ENCODE results near the gene KCNQ1. TPM values are rescaled to one million over a fixed set of nuclear protein-coding genes. Genes with fewer than 3 reads are reported as not detected.

Gene KCNQ1
- total RNA-seq, 1 experiment from 2014 or later = 2.5 TPM

DNA sequence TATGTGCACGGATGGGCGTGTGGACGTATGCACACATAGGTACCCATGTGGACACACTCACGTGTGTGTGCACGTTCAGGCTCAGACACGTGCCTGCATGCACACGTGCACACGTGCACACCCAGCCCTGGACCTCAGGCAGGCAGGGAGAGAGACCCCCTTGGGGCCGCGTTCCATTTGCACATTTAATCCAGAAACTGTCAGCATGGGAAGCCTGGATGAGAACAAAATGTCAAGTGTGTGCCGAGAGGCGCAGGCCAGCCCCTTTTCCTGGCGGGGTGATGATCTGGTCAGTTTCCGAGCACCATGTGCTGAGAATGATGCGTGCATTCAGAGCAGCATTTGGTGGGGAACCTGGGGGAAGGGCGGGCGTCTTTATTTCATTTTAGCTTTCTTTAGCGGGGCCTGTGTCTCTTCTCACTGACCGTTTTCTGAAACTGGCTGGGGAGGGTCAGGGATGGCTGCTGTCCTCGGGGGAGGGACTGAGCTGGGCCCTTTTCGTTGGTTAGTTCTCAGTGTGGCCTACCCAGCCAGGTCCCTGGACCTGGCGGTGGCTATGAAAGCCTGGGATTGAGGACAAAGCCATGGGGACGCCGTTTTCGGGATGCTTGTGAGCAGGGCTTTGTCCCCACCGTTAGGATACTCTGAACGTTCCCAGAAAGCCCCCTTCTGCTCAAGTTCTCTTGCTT lies 96.3 kb downstream of the KCNQ1 start:
- H3K4me3 Mint-ChIP-seq = no peak overlapping the region
- H3K4me1 Mint-ChIP-seq = no peaks in the 10 kb centered on the region
- CTCF ChIA-PET = interaction anchor here (0.5 kb wide), 1 partner anchor 379 kb away, joined by 3 read pairs; no protein-coding TSS in a partner anchor
- POLR2A ChIA-PET = no interaction called here
- no peaks in the 10 kb centered on the region for H3K9me3 Mint-ChIP-seq
- DNase-seq (ENCODE audit: low spot score) (no peak), ATAC-seq (no peak)
- peaks cover 86% of the 10 kb centered on the region for H3K27me3 Mint-ChIP-seq (ENCODE audit: low read depth)
- no peak overlapping the region for H3K27ac Mint-ChIP-seq
- no peaks in the 10 kb centered on the region for H3K36me3 Mint-ChIP-seq
- TF ChIP-seq GTF2I (CRISPR knock-in tag; conservative IDR thresholded peaks at IDR 0.05) (no peak), PRDM15 (CRISPR knock-in tag; IDR thresholded peaks at IDR 0.05) (no peak), NFE2L1 (CRISPR knock-in tag; IDR thresholded peaks at IDR 0.05) (no peak), CBFB (CRISPR knock-in tag; IDR thresholded peaks at IDR 0.05; ENCODE audit: low read depth) (no peak), ZNF416 (CRISPR knock-in tag; IDR thresholded peaks at IDR 0.05) (no peak), ZNF425 (CRISPR knock-in tag; conservative IDR thresholded peaks at IDR 0.05) (no peak), TCF7 (CRISPR knock-in tag; IDR thresholded peaks at IDR 0.05; ENCODE audit: low read depth) (no peak), FOXP1 (CRISPR knock-in tag; IDR thresholded peaks at IDR 0.05; ENCODE audit: borderline replicate concordance) (no peak), ZNF671 (CRISPR knock-in tag; IDR thresholded peaks at IDR 0.05) (no peak), PRRX2 (CRISPR knock-in tag; IDR thresholded peaks at IDR 0.05) (no peak), ATF1 (CRISPR knock-in tag; IDR thresholded peaks at IDR 0.05) (no peak), USF1 (CRISPR knock-in tag; IDR thresholded peaks at IDR 0.05) (no peak), ZNF532 (CRISPR knock-in tag; IDR thresholded peaks at IDR 0.05; ENCODE audit: borderline replicate concordance) (no peak), FOXJ3 (CRISPR knock-in tag; IDR thresholded peaks at IDR 0.05; ENCODE audit: borderline replicate concordance) (no peak)
- TF ChIP-seq, protein P1, sequence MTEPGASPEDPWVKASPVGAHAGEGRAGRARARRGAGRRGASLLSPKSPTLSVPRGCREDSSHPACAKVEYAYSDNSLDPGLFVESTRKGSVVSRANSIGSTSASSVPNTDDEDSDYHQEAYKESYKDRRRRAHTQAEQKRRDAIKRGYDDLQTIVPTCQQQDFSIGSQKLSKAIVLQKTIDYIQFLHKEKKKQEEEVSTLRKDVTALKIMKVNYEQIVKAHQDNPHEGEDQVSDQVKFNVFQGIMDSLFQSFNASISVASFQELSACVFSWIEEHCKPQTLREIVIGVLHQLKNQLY (CRISPR knock-in tag; IDR thresholded peaks at IDR 0.05) = no peak
- TF ChIP-seq, protein P2, sequence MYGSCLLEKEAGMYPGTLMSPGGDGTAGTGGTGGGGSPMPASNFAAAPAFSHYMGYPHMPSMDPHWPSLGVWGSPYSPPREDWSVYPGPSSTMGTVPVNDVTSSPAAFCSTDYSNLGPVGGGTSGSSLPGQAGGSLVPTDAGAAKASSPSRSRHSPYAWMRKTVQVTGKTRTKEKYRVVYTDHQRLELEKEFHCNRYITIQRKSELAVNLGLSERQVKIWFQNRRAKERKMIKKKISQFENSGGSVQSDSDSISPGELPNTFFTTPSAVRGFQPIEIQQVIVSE (CRISPR knock-in tag; IDR thresholded peaks at IDR 0.05; ENCODE audit: borderline replicate concordance) = no peak
- TF ChIP-seq, protein P3, sequence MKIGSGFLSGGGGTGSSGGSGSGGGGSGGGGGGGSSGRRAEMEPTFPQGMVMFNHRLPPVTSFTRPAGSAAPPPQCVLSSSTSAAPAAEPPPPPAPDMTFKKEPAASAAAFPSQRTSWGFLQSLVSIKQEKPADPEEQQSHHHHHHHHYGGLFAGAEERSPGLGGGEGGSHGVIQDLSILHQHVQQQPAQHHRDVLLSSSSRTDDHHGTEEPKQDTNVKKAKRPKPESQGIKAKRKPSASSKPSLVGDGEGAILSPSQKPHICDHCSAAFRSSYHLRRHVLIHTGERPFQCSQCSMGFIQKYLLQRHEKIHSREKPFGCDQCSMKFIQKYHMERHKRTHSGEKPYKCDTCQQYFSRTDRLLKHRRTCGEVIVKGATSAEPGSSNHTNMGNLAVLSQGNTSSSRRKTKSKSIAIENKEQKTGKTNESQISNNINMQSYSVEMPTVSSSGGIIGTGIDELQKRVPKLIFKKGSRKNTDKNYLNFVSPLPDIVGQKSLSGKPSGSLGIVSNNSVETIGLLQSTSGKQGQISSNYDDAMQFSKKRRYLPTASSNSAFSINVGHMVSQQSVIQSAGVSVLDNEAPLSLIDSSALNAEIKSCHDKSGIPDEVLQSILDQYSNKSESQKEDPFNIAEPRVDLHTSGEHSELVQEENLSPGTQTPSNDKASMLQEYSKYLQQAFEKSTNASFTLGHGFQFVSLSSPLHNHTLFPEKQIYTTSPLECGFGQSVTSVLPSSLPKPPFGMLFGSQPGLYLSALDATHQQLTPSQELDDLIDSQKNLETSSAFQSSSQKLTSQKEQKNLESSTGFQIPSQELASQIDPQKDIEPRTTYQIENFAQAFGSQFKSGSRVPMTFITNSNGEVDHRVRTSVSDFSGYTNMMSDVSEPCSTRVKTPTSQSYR (CRISPR knock-in tag; IDR thresholded peaks at IDR 0.05) = no peak
- TF ChIP-seq, protein P4, sequence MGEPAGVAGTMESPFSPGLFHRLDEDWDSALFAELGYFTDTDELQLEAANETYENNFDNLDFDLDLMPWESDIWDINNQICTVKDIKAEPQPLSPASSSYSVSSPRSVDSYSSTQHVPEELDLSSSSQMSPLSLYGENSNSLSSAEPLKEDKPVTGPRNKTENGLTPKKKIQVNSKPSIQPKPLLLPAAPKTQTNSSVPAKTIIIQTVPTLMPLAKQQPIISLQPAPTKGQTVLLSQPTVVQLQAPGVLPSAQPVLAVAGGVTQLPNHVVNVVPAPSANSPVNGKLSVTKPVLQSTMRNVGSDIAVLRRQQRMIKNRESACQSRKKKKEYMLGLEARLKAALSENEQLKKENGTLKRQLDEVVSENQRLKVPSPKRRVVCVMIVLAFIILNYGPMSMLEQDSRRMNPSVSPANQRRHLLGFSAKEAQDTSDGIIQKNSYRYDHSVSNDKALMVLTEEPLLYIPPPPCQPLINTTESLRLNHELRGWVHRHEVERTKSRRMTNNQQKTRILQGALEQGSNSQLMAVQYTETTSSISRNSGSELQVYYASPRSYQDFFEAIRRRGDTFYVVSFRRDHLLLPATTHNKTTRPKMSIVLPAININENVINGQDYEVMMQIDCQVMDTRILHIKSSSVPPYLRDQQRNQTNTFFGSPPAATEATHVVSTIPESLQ (CRISPR knock-in tag; IDR thresholded peaks at IDR 0.05) = no peak

All from WTC11 (cell line).